HG02610 (cell line): ENCODE results near the gene IQCF5.
"Not testable (repeated sequence)": the region's sequence is repeated elsewhere in the genome, so short reads cannot be mapped to it uniquely, and the experiment has no call there.

ENCODE experiments used
- ATAC-seq: cut with Tn5 transposase; IDR thresholded peaks from one replicate; pipeline ENCODE4 v1.9.1; 2021; ENCODE audit warnings: mild to moderate bottlenecking, moderate library complexity; ENCODE audit not compliant: unreplicated experiment

Gene IQCF5

GRCh38 chr3:51875501-51875900, at the start of gene IQCF5:
IQCF5 (minus strand) TSS chr3:51875601; CDS start chr3:51875531, 70 bp downstream.
- no peak for ATAC-seq

- no peak for ATAC-seq
Observed at GRCh38 chr3:51921081-51921578, 45.7 kb upstream of the IQCF5 start.

GRCh38 chr3:51916418-51916817, 41.0 kb upstream of the IQCF5 start:
- ATAC-seq, result no peak

GRCh38 chr3:51908026-51908425, 32.6 kb upstream of the IQCF5 start:
- no peak for ATAC-seq

GRCh38 chr3:51904034-51904823, 28.8 kb upstream of the IQCF5 start:
- ATAC-seq, result no peak

GRCh38 chr3:51902361-51902760, 27.0 kb upstream of the IQCF5 start:
- not testable (repeated sequence) for ATAC-seq

- ATAC-seq, result not testable (repeated sequence)
Observed at GRCh38 chr3:51900043-51900442, 24.6 kb upstream of the IQCF5 start.

GRCh38 chr3:51897391-51897790, 22.0 kb upstream of the IQCF5 start:
- no peak for ATAC-seq

GRCh38 chr3:51896607-51897305, 21.4 kb upstream of the IQCF5 start:
- no peak for ATAC-seq

- ATAC-seq, result no peak
Observed at GRCh38 chr3:51894939-51895338, 19.5 kb upstream of the IQCF5 start.

GRCh38 chr3:51894391-51894790, 19.0 kb upstream of the IQCF5 start:
- no peak for ATAC-seq

GRCh38 chr3:51891242-51892039, 16.0 kb upstream of the IQCF5 start:
- no peak for ATAC-seq

- ATAC-seq, result no peak
Observed at GRCh38 chr3:51888463-51889105, 13.2 kb upstream of the IQCF5 start.

- no peak for ATAC-seq
Observed at GRCh38 chr3:51887620-51888019, 12.2 kb upstream of the IQCF5 start.

- no peak for ATAC-seq
Observed at GRCh38 chr3:51886447-51886846, 11.0 kb upstream of the IQCF5 start.

- no peak for ATAC-seq
Observed at GRCh38 chr3:51879937-51880336, 4.5 kb upstream of the IQCF5 start.

- no peak for ATAC-seq
Observed at GRCh38 chr3:51876186-51876585, 785 bp upstream of the IQCF5 start.

GRCh38 chr3:51874889-51875288, 512 bp downstream of the IQCF5 start:
- ATAC-seq, result no peak

- no peak for ATAC-seq
Observed at GRCh38 chr3:51874411-51874810, 990 bp downstream of the IQCF5 start.

GRCh38 chr3:51873876-51874275, 1.5 kb downstream of the IQCF5 start:
- no peak for ATAC-seq

- no peak for ATAC-seq
Observed at GRCh38 chr3:51873253-51873766, 2.1 kb downstream of the IQCF5 start.
